PC-9 (cell line): Measurements from ENCODE around the gene MACROD2. TPM values are rescaled to one million over a fixed set of nuclear protein-coding genes. Genes with fewer than 3 reads are reported as not detected.

Experiments
- BruUV-seq: library from RNA; stranded (reverse); fragments of 400-500 nt; replicated peaks from 2 replicates; lab custom pipeline; 2021; lab: Mats Ljungman, UMichigan
- CTCF ChIA-PET: fragments of 300-600 bp; sonication (Branson Sonifier 250); formaldehyde crosslinking; loops from one replicate; lab custom pipeline; 2022; ENCODE audit warnings: antibody characterized with exemption; lab: Charles Lee
- POLR2A ChIA-PET: fragments of 300-600 bp; sonication (Branson Sonifier 250); formaldehyde crosslinking; loops from one replicate; lab custom pipeline; 2022; ENCODE audit warnings: antibody characterized with exemption; ENCODE audit not compliant: unreplicated experiment; lab: Charles Lee
- DNase-seq, 2 experiments: peaks; one replicate each; pipeline versions ENCODE4 v3.0.0 to v3.0.0-alpha.2; 2015 to 2022; ENCODE audit warnings: mixed read lengths in 1 of 2
- H2AFZ ChIP-seq: fragments of 200-600 bp; sonication (generic); 2 replicates; pipeline ENCODE4 v1.8.1; 2017; ENCODE audit warnings: antibody characterized with exemption
- H3F3A ChIP-seq: fragments of 200-600 bp; sonication (generic); 2 replicates; pipeline ENCODE4 v1.8.1; 2017; ENCODE audit warnings: antibody characterized with exemption, mild to moderate bottlenecking, low read depth; ENCODE audit not compliant: insufficient read depth
- H3K27ac ChIP-seq: fragments of 200-600 bp; sonication (generic); 2 replicates; pipeline ENCODE4 v1.6.1; 2016; ENCODE audit warnings: mixed run types
- H3K27me3 ChIP-seq: fragments of 200-600 bp; sonication (generic); 2 replicates; pipeline ENCODE4 v1.6.1; 2016; ENCODE audit warnings: low read depth, mixed run types; ENCODE audit not compliant: insufficient read depth
- H3K36me3 ChIP-seq: fragments of 200-600 bp; sonication (generic); 2 replicates; pipeline ENCODE4 v1.6.1; 2016; ENCODE audit warnings: low read depth, mixed run types
- H3K4me1 ChIP-seq: fragments of 200-600 bp; sonication (generic); replicated peaks from 2 replicates; pipeline ENCODE4 v1.6.1; 2016; ENCODE audit warnings: mixed run types; ENCODE audit not compliant: insufficient read depth
- H3K4me2 ChIP-seq: fragments of 200-600 bp; sonication (generic); 2 replicates; pipeline ENCODE4 v1.6.1; 2017; ENCODE audit warnings: mixed run types
- H3K4me3 ChIP-seq: fragments of 200-600 bp; sonication (generic); 2 replicates; pipeline ENCODE4 v1.6.1; 2016; ENCODE audit warnings: mixed run types
- H3K79me2 ChIP-seq: fragments of 200-600 bp; sonication (generic); 2 replicates; pipeline ENCODE4 v1.6.1; 2017; ENCODE audit warnings: low read depth, mixed run types
- H3K9me2 ChIP-seq: fragments of 200-600 bp; sonication (generic); 2 replicates; pipeline ENCODE4 v1.8.1; 2017; ENCODE audit warnings: mild to moderate bottlenecking; ENCODE audit not compliant: insufficient read depth
- H3K9me3 ChIP-seq: fragments of 200-600 bp; sonication (generic); 2 replicates; pipeline ENCODE4 v1.8.1; 2016; ENCODE audit warnings: low read depth; ENCODE audit not compliant: insufficient read depth
- H4K20me1 ChIP-seq: fragments of 200-600 bp; sonication (generic); 2 replicates; pipeline ENCODE4 v1.8.1; 2017; ENCODE audit not compliant: insufficient read depth
- EZH2 ChIP-seq: fragments of 200-600 bp; sonication (generic); IDR thresholded peaks from 2 replicates; pipeline ENCODE4 v1.8.0; 2017; ENCODE audit warnings: antibody characterized with exemption, low read depth
- intact Hi-C: fragments of 100-400 bp; cut with micrococcal nuclease; formaldehyde crosslinking; loops from one replicate; pipeline ENCODE4 v1.10.0; 2022; ENCODE audit not compliant: unreplicated experiment
- total RNA-seq: library from RNA; stranded (reverse); gene quantifications from 2 replicates; pipeline ENCODE4 v1.2.3, GENCODE V29; 2021
- TF ChIP-seq, protein P1 (sequence below): fragments of 200-600 bp; sonication (generic); conservative IDR thresholded peaks from 2 replicates; pipeline ENCODE4 v1.6.1; 2017; ENCODE audit warnings: mixed run types, antibody characterized with exemption, mild to moderate bottlenecking, moderate library complexity

MACROD2 gene
- total RNA-seq, 1 experiment from 2014 or later = 11.4 TPM

- Histone ChIP-seq H2AFZ (no peak overlapping the region), H3K79me2 (no peaks in the 10 kb centered on the region), H3F3A (no peaks in the 10 kb centered on the region), H3K27me3 (no peaks in the 10 kb centered on the region), H3K36me3 (no peaks in the 10 kb centered on the region), H3K4me3 (no peak overlapping the region), H3K4me2 (no peak overlapping the region), H3K9me2 (no peaks in the 10 kb centered on the region), H3K27ac (no peak overlapping the region), H3K9me3 (no peaks in the 10 kb centered on the region), H4K20me1 (no peaks in the 10 kb centered on the region), H3K4me1 (no peaks in the 10 kb centered on the region)
- DNase-seq = no peak
- TF ChIP-seq, protein P1, sequence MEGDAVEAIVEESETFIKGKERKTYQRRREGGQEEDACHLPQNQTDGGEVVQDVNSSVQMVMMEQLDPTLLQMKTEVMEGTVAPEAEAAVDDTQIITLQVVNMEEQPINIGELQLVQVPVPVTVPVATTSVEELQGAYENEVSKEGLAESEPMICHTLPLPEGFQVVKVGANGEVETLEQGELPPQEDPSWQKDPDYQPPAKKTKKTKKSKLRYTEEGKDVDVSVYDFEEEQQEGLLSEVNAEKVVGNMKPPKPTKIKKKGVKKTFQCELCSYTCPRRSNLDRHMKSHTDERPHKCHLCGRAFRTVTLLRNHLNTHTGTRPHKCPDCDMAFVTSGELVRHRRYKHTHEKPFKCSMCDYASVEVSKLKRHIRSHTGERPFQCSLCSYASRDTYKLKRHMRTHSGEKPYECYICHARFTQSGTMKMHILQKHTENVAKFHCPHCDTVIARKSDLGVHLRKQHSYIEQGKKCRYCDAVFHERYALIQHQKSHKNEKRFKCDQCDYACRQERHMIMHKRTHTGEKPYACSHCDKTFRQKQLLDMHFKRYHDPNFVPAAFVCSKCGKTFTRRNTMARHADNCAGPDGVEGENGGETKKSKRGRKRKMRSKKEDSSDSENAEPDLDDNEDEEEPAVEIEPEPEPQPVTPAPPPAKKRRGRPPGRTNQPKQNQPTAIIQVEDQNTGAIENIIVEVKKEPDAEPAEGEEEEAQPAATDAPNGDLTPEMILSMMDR = no peak
- no peak for TF ChIP-seq EZH2
- intact Hi-C loops = no loop called here
- ChIA-PET POLR2A (no interaction called here), CTCF (no interaction called here)
- BruUV-seq = no TSS peak
Measured at GRCh38 chr20:16078172-16078898, 2083.0 kb downstream of the MACROD2 start.

GRCh38 chr20:16081421-16081820 is 2086.1 kb downstream of the MACROD2 start:
- Histone ChIP-seq H3K27ac (no peak overlapping the region), H3F3A (no peaks in the 10 kb centered on the region), H3K79me2 (no peaks in the 10 kb centered on the region), H3K4me3 (no peak overlapping the region), H3K36me3 (no peaks in the 10 kb centered on the region), H3K9me3 (no peaks in the 10 kb centered on the region), H3K4me1 (no peaks in the 10 kb centered on the region), H4K20me1 (no peaks in the 10 kb centered on the region), H2AFZ (no peak overlapping the region), H3K27me3 (no peaks in the 10 kb centered on the region), H3K9me2 (no peaks in the 10 kb centered on the region), H3K4me2 (no peak overlapping the region)
- POLR2A ChIA-PET = no interaction called here
- CTCF ChIA-PET = no interaction called here
- no TSS peak for BruUV-seq
- TF ChIP-seq EZH2 = no peak
- TF ChIP-seq, protein P1 = no peak
- DNase-seq = no peak
- intact Hi-C loops = no loop called here

- Histone ChIP-seq H4K20me1 (no peaks in the 10 kb centered on the region), H3K27me3 (no peaks in the 10 kb centered on the region), H2AFZ (no peak overlapping the region), H3K4me2 (no peak overlapping the region), H3K9me2 (no peaks in the 10 kb centered on the region), H3K9me3 (no peaks in the 10 kb centered on the region), H3K4me3 (no peak overlapping the region), H3F3A (no peaks in the 10 kb centered on the region), H3K36me3 (no peaks in the 10 kb centered on the region), H3K79me2 (no peaks in the 10 kb centered on the region), H3K27ac (no peak overlapping the region), H3K4me1 (no peaks in the 10 kb centered on the region)
- TF ChIP-seq, protein P1 = no peak
- TF ChIP-seq EZH2 = no peak
- no TSS peak for BruUV-seq
- no peak for DNase-seq
- ChIA-PET POLR2A (no interaction called here), CTCF (no interaction called here)
- intact Hi-C loops = no loop called here
Measured at GRCh38 chr20:16082051-16082550, 2086.8 kb downstream of the MACROD2 start.
